NT2/D1 (cell line): ENCODE results near the gene INSR.

Source experiments
- DNase-seq: peaks from one replicate; pipeline ENCODE4 v3.0.0-alpha.2; 2011; ENCODE audit warnings: low read depth, low spot score
- H3K27me3 ChIP-seq: 2 replicates; pipeline ENCODE4 v1.6.0; 2011; ENCODE audit warnings: mild to moderate bottlenecking; ENCODE audit not compliant: insufficient read length, insufficient read depth
- H3K36me3 ChIP-seq: 2 replicates; pipeline ENCODE4 v1.6.1; 2011; ENCODE audit warnings: mild to moderate bottlenecking, low read length, mixed read lengths; ENCODE audit not compliant: insufficient read depth, insufficient read length
- H3K4me1 ChIP-seq: 2 replicates; pipeline ENCODE4 v1.5.1; 2011; ENCODE audit not compliant: insufficient read depth, insufficient read length
- H3K4me3 ChIP-seq: 2 replicates; pipeline ENCODE4 v1.5.1; 2011; ENCODE audit warnings: low read depth; ENCODE audit not compliant: insufficient read length
- H3K9ac ChIP-seq: 2 replicates; pipeline ENCODE4 v1.6.0; 2011; ENCODE audit warnings: low read depth; ENCODE audit not compliant: insufficient read length
- H3K9me3 ChIP-seq: 2 replicates; pipeline ENCODE4 v1.5.1; 2011; ENCODE audit warnings: mild to moderate bottlenecking, low read length; ENCODE audit not compliant: insufficient read depth
- SUZ12 ChIP-seq: IDR thresholded peaks from 2 replicates; pipeline ENCODE4 v1.6.1; 2011; ENCODE audit not compliant: insufficient read length, insufficient read depth; ENCODE audit errors: extremely low read depth
- YY1 ChIP-seq: IDR thresholded peaks from 2 replicates; pipeline ENCODE4 v1.6.1; 2011; ENCODE audit not compliant: insufficient read length, insufficient read depth
- ZNF274 ChIP-seq: IDR thresholded peaks from 2 replicates; pipeline ENCODE4 v1.6.1; 2011; ENCODE audit warnings: mild to moderate bottlenecking, low read depth, low read length

INSR gene

GRCh38 chr19:7179917-7180306 is 114.3 kb downstream of the INSR start:
- no peak for DNase-seq
- TF ChIP-seq ZNF274 = no peak
- TF ChIP-seq SUZ12 = no peak
- no peak for TF ChIP-seq YY1
- Histone ChIP-seq H3K27me3 (no peaks in the 10 kb centered on the region), H3K9me3 (no peaks in the 10 kb centered on the region), H3K4me1 (no peaks in the 10 kb centered on the region), H3K36me3 (peaks cover 3% of the 10 kb centered on the region), H3K4me3 (no peak overlapping the region), H3K9ac (no peak overlapping the region)

GRCh38 chr19:7177926-7178325 is 116.3 kb downstream of the INSR start:
- Histone ChIP-seq H3K9me3 (no peaks in the 10 kb centered on the region), H3K27me3 (no peaks in the 10 kb centered on the region), H3K4me3 (no peak overlapping the region), H3K36me3 (peaks cover 6% of the 10 kb centered on the region), H3K9ac (no peak overlapping the region), H3K4me1 (no peaks in the 10 kb centered on the region)
- TF ChIP-seq YY1 (no peak), SUZ12 (no peak), ZNF274 (no peak)
- DNase-seq = no peak

GRCh38 chr19:7176792-7177191 is 117.4 kb downstream of the INSR start:
- no peak for DNase-seq
- peaks cover 8% of the 10 kb centered on the region for H3K36me3 ChIP-seq
- no peaks in the 10 kb centered on the region for H3K4me1 ChIP-seq
- H3K9me3 ChIP-seq = no peaks in the 10 kb centered on the region
- no peak overlapping the region for H3K9ac ChIP-seq
- no peak for TF ChIP-seq ZNF274
- TF ChIP-seq SUZ12 = no peak
- no peak for TF ChIP-seq YY1
- H3K4me3 ChIP-seq = no peak overlapping the region
- H3K27me3 ChIP-seq = no peaks in the 10 kb centered on the region

- TF ChIP-seq YY1 (no peak), SUZ12 (no peak), ZNF274 (no peak)
- no peaks in the 10 kb centered on the region for H3K4me1 ChIP-seq
- H3K27me3 ChIP-seq = no peaks in the 10 kb centered on the region
- H3K9me3 ChIP-seq = peaks cover 16% of the 10 kb centered on the region; the same call in 1 of the 2 replicates
- H3K4me3 ChIP-seq = no peak overlapping the region
- no peak overlapping the region for H3K9ac ChIP-seq
- H3K36me3 ChIP-seq = peaks cover 32% of the 10 kb centered on the region
- DNase-seq = no peak
Observed at GRCh38 chr19:7172794-7173193, 121.4 kb downstream of the INSR start.

GRCh38 chr19:7170983-7171382 is 123.2 kb downstream of the INSR start:
- Histone ChIP-seq H3K9me3 (peaks cover 16% of the 10 kb centered on the region; the same call in 1 of the 2 replicates), H3K9ac (no peak overlapping the region), H3K36me3 (peaks cover 35% of the 10 kb centered on the region), H3K4me1 (no peaks in the 10 kb centered on the region), H3K27me3 (no peaks in the 10 kb centered on the region), H3K4me3 (no peak overlapping the region)
- no peak for TF ChIP-seq SUZ12
- TF ChIP-seq ZNF274 = no peak
- TF ChIP-seq YY1 = no peak
- DNase-seq = no peak

GRCh38 chr19:7168941-7169340 is 125.3 kb downstream of the INSR start:
- peaks cover 33% of the 10 kb centered on the region for H3K36me3 ChIP-seq
- no peak for TF ChIP-seq ZNF274
- TF ChIP-seq SUZ12 = no peak
- no peak for TF ChIP-seq YY1
- no peaks in the 10 kb centered on the region for H3K4me1 ChIP-seq
- H3K4me3 ChIP-seq = no peak overlapping the region
- DNase-seq = no peak
- H3K9ac ChIP-seq = no peak overlapping the region
- peaks cover 16% of the 10 kb centered on the region; the same call in 1 of the 2 replicates for H3K9me3 ChIP-seq
- H3K27me3 ChIP-seq = no peaks in the 10 kb centered on the region

- DNase-seq = no peak
- no peak for TF ChIP-seq YY1
- TF ChIP-seq SUZ12 = no peak
- TF ChIP-seq ZNF274 = no peak
- Histone ChIP-seq H3K36me3 (peaks cover 16% of the 10 kb centered on the region), H3K9ac (no peak overlapping the region), H3K9me3 (no peaks in the 10 kb centered on the region), H3K4me3 (no peak overlapping the region), H3K27me3 (no peaks in the 10 kb centered on the region), H3K4me1 (no peaks in the 10 kb centered on the region)
Observed at GRCh38 chr19:7161292-7161691, 132.9 kb downstream of the INSR start.
